Left renal pelvis (tissue), 4 donors: Measurements from ENCODE around the gene CLMN. TPM values are rescaled to one million over a fixed set of nuclear protein-coding genes. Genes with fewer than 3 reads are reported as not detected.

Source experiments
- DNase-seq, 4 donors: peaks; one replicate each; pipeline ENCODE4 v3.0.0-alpha.2; 2013; ENCODE audit warnings: low read depth in 4 of 4, low spot score in 3 of 4
- polyA plus RNA-seq, 4 donors: library from polyadenylated mRNA; unstranded; fragments of 120-200 nt; gene quantifications; one replicate each; pipeline ENCODE4 v1.2.1, GENCODE V29; 2013; ENCODE audit not compliant: insufficient read length in 4 of 4

CLMN gene
- polyA plus RNA-seq, 4 donors: 8.9 to 30.7 (median 27.5) TPM

- no peak for DNase-seq
Observed at GRCh38 chr14:95227279-95227860, 92.3 kb downstream of the CLMN start.

- peak; percentile 53 to 73 (median 60) for DNase-seq
Observed at GRCh38 chr14:95226801-95227200, 92.9 kb downstream of the CLMN start.

GRCh38 chr14:95225251-95225887 is 94.3 kb downstream of the CLMN start:
- no peak for DNase-seq

GRCh38 chr14:95222870-95223398 is 96.8 kb downstream of the CLMN start:
- DNase-seq: no peak

- DNase-seq: no peak
Observed at GRCh38 chr14:95222151-95222631, 97.5 kb downstream of the CLMN start.

GRCh38 chr14:95221531-95221930 is 98.2 kb downstream of the CLMN start:
- DNase-seq: no peak

- no peak for DNase-seq
Observed at GRCh38 chr14:95220663-95221231, 99.0 kb downstream of the CLMN start.

GRCh38 chr14:95218472-95219193 is 101.1 kb downstream of the CLMN start:
- no peak for DNase-seq

GRCh38 chr14:95218006-95218405 is 101.7 kb downstream of the CLMN start:
- no peak for DNase-seq

GRCh38 chr14:95217391-95217900 is 102.3 kb downstream of the CLMN start:
- DNase-seq: no peak

GRCh38 chr14:95216008-95216407 is 103.7 kb downstream of the CLMN start:
- DNase-seq: no peak

GRCh38 chr14:95215094-95215725 is 104.5 kb downstream of the CLMN start:
- no peak for DNase-seq

GRCh38 chr14:95213774-95214173 is 105.9 kb downstream of the CLMN start:
- no peak for DNase-seq

- DNase-seq: no peak
Observed at GRCh38 chr14:95211721-95212504, 107.8 kb downstream of the CLMN start.

- no peak for DNase-seq
Observed at GRCh38 chr14:95210699-95211098, 109.0 kb downstream of the CLMN start.

GRCh38 chr14:95208598-95208997 is 111.1 kb downstream of the CLMN start:
- no peak for DNase-seq

- no peak for DNase-seq
Observed at GRCh38 chr14:95207475-95208233, 112.1 kb downstream of the CLMN start.

- DNase-seq: no peak
Observed at GRCh38 chr14:95206534-95206933, 113.2 kb downstream of the CLMN start.

GRCh38 chr14:95204705-95205104 is 115.0 kb downstream of the CLMN start:
- DNase-seq: no peak
